Liver (tissue), 9 donors: ENCODE results near the gene CFL1. TPM values are rescaled to one million over a fixed set of nuclear protein-coding genes. Genes with fewer than 3 reads are reported as not detected.

ENCODE experiments used
- DNase-seq: peaks from one replicate; pipeline ENCODE4 v3.0.0-alpha.2; 2017; ENCODE audit warnings: low spot score
- H3K27ac ChIP-seq, 2 donors: one replicate each; pipeline ENCODE4 v1.7.0; 2013; ENCODE audit warnings: inconsistent platforms in 2 of 2, low read length in 2 of 2, control low read depth in 1 of 2, low read depth in 1 of 2, mild to moderate bottlenecking in 1 of 2
- H3K27me3 ChIP-seq, 4 donors: one replicate each; pipeline versions ENCODE4 v1.6.1 to v1.7.0; 2013; ENCODE audit warnings: low read length in 3 of 4, inconsistent platforms in 1 of 4, mild to moderate bottlenecking in 1 of 4, moderate library complexity in 1 of 4; ENCODE audit not compliant: control insufficient read depth in 4 of 4, insufficient read depth in 4 of 4
- H3K36me3 ChIP-seq, 4 donors: one replicate each; pipeline versions ENCODE4 v1.6.1 to v1.7.0; 2013; ENCODE audit warnings: low read length in 3 of 4, mild to moderate bottlenecking in 3 of 4, low read depth in 1 of 4, moderate library complexity in 1 of 4; ENCODE audit not compliant: control insufficient read depth in 4 of 4, insufficient read depth in 3 of 4
- H3K4me1 ChIP-seq, 4 donors: one replicate each; pipeline versions ENCODE4 v1.6.1 to v1.7.0; 2013; ENCODE audit warnings: low read length in 3 of 4, mild to moderate bottlenecking in 3 of 4, moderate library complexity in 1 of 4; ENCODE audit not compliant: control insufficient read depth in 4 of 4, insufficient read depth in 4 of 4
- H3K4me3 ChIP-seq, 3 donors: one replicate each; pipeline versions ENCODE4 v1.6.1 to v1.7.0; 2013; ENCODE audit warnings: low read length in 3 of 3, control low read depth in 1 of 3, low read depth in 1 of 3, mild to moderate bottlenecking in 1 of 3
- H3K9ac ChIP-seq, 2 donors: one replicate each; pipeline ENCODE4 v1.7.0; 2013; ENCODE audit warnings: low read length in 2 of 2, mild to moderate bottlenecking in 2 of 2, moderate library complexity in 2 of 2, control low read depth in 1 of 2, low read depth in 1 of 2
- H3K9me3 ChIP-seq, 4 donors: one replicate each; pipeline versions ENCODE4 v1.6.1 to v1.7.0; 2013; ENCODE audit warnings: low read length in 3 of 4; ENCODE audit not compliant: control insufficient read depth in 4 of 4
- ATF3 ChIP-seq: IDR thresholded peaks from 2 replicates; pipeline ENCODE4 v1.6.1; 2016; ENCODE audit warnings: antibody characterized with exemption
- CTCF ChIP-seq: fragments of 150-350 bp; IDR thresholded peaks from 2 replicates; pipeline ENCODE4 v1.5.1; 2017; ENCODE audit warnings: improper control_type of control experiment, low read depth, low read length; ENCODE audit not compliant: missing input control
- EGR1 ChIP-seq, 2 donors: IDR thresholded peaks; 2 replicates each; pipeline ENCODE4 v1.6.1; 2016 to 2018; ENCODE audit warnings: antibody characterized with exemption in 2 of 2, low read depth in 2 of 2
- FOXA1 ChIP-seq: IDR thresholded peaks from 2 replicates; pipeline ENCODE4 v1.6.1; 2016; ENCODE audit warnings: antibody characterized with exemption
- FOXA2 ChIP-seq: IDR thresholded peaks from 2 replicates; pipeline ENCODE4 v1.6.1; 2016; ENCODE audit warnings: antibody characterized with exemption
- GABPA ChIP-seq, 2 donors: IDR thresholded peaks in 1 of 2; conservative IDR thresholded peaks in 1 of 2; 2 replicates each; pipeline ENCODE4 v1.6.1; 2016; ENCODE audit warnings: antibody characterized with exemption in 2 of 2, mild to moderate bottlenecking in 1 of 2, moderate library complexity in 1 of 2
- HNF4A ChIP-seq, 2 donors: conservative IDR thresholded peaks; 2 replicates each; pipeline ENCODE4 v1.6.1; 2016; ENCODE audit warnings: antibody characterized with exemption in 2 of 2, mild to moderate bottlenecking in 2 of 2
- HNF4G ChIP-seq: IDR thresholded peaks from 2 replicates; pipeline ENCODE4 v1.6.1; 2016; ENCODE audit warnings: antibody characterized with exemption
- JUND ChIP-seq, 2 donors: IDR thresholded peaks; 2 replicates each; pipeline ENCODE4 v1.6.1; 2016; ENCODE audit warnings: antibody characterized with exemption in 2 of 2
- MAX ChIP-seq: IDR thresholded peaks from 2 replicates; pipeline ENCODE4 v1.6.1; 2016; ENCODE audit warnings: antibody characterized with exemption
- NR2F2 ChIP-seq: IDR thresholded peaks from 2 replicates; pipeline ENCODE4 v1.6.1; 2016; ENCODE audit warnings: antibody characterized with exemption
- RAD21 ChIP-seq, 2 donors: IDR thresholded peaks; 2 replicates each; pipeline ENCODE4 v1.6.1; 2016; ENCODE audit warnings: antibody characterized with exemption in 2 of 2, mild to moderate bottlenecking in 2 of 2
- REST ChIP-seq: IDR thresholded peaks from 2 replicates; pipeline ENCODE4 v1.6.1; 2016; ENCODE audit warnings: antibody characterized with exemption, mild to moderate bottlenecking
- RXRA ChIP-seq, 2 donors: IDR thresholded peaks; 2 replicates each; pipeline ENCODE4 v1.6.1; 2017 to 2018; ENCODE audit warnings: antibody characterized with exemption in 2 of 2, mild to moderate bottlenecking in 1 of 2
- SP1 ChIP-seq: IDR thresholded peaks from 2 replicates; pipeline ENCODE4 v1.6.1; 2018; ENCODE audit warnings: antibody characterized with exemption, mild to moderate bottlenecking
- TAF1 ChIP-seq: conservative IDR thresholded peaks from 2 replicates; pipeline ENCODE4 v1.6.1; 2016; ENCODE audit warnings: antibody characterized with exemption, mild to moderate bottlenecking
- YY1 ChIP-seq: IDR thresholded peaks from 2 replicates; pipeline ENCODE4 v1.6.1; 2016; ENCODE audit warnings: antibody characterized with exemption, mild to moderate bottlenecking
- ZBTB33 ChIP-seq: IDR thresholded peaks from 2 replicates; pipeline ENCODE4 v1.6.1; 2016; ENCODE audit warnings: antibody characterized with exemption
- WGBS: extraction: QIAGEN DNeasy Blood & Tissue Kit; methylation state at CpG from one replicate; pipeline ENCODE4 v1.1.7; 2013; 5-methylcytosine and 5-hydroxymethylcytosine counted together
- polyA plus RNA-seq, 2 donors: library from polyadenylated mRNA; stranded (reverse) in 1 of 2; unstranded in 1 of 2; fragments of 200-250 nt in 1 of 2; fragments of >200 nt in 1 of 2; fragmentation: Nextera tagmentation in 1 of 2; extraction: Ambion mirVana in 1 of 2; gene quantifications; one replicate each; pipeline versions ENCODE4 v1.2.1 to v1.2.3, GENCODE V29; 2013 to 2015
- total RNA-seq, 2 donors: library from RNA; depleted of rRNA; stranded (reverse); fragments of >200 nt; gene quantifications; one replicate each; pipeline ENCODE4 v1.2.3, GENCODE V29; 2014
- donor health status: healthy.
- donor health status: healthy.
- donor health status: healthy.
- donor health status: healthy.
- donor health status: healthy.

Gene CFL1
- total and polyA plus RNA-seq, 4 donors = 184 to 498 (median 282) TPM

- TF ChIP-seq FOXA2 = no peak
- TF ChIP-seq NR2F2 = no peak
Observed at GRCh38 chr11:65883058-65883761, 25.2 kb upstream of the CFL1 start (continued).

GRCh38 chr11:65882120-65883057, 24.4 kb upstream of the CFL1 start:
- Histone ChIP-seq H3K9ac (no peak overlapping the region), H3K9me3 (no peaks in the 10 kb centered on the region), H3K4me3 (no peak overlapping the region), H3K27ac (no peak overlapping the region), H3K4me1 (peaks cover 0 to 11% (median 2%) of the 10 kb centered on the region in 4 donors), H3K27me3 (no peaks in the 10 kb centered on the region), H3K36me3 (peaks cover 2 to 12% (median 3%) of the 10 kb centered on the region in 4 donors)
- 92% methylated on average over 30 of the region's 30 CpGs for WGBS
- TF ChIP-seq ZBTB33 (no peak), YY1 (no peak), TAF1 (no peak), JUND (IDR thresholded peaks at IDR 0.05) (no peak), HNF4A (conservative IDR thresholded peaks at IDR 0.05) (no peak), CTCF (no peak), NR2F2 (no peak), GABPA (IDR thresholded peaks at IDR 0.05 in 1 of 2, conservative IDR thresholded peaks at IDR 0.05 in 1 of 2) (no peak), MAX (no peak), RXRA (IDR thresholded peaks at IDR 0.05) (no peak), EGR1 (IDR thresholded peaks at IDR 0.05; ENCODE audit: low read depth in 2 of 2) (no peak), HNF4G (no peak), FOXA1 (no peak), RAD21 (IDR thresholded peaks at IDR 0.05) (no peak), ATF3 (no peak), REST (no peak), FOXA2 (no peak), SP1 (no peak)
- no peak for DNase-seq
